Parathyroid adenoma (tissue), 2 donors: ENCODE results near the gene GAS2L2.

Experiments
- H2AFZ ChIP-seq: fragments of 300-600 bp; sonication (generic); one replicate; pipeline ENCODE4 v1.7.0; 2017; ENCODE audit warnings: antibody characterized with exemption, mild to moderate bottlenecking
- H3K27ac ChIP-seq: fragments of 300-600 bp; sonication (generic); one replicate; pipeline ENCODE4 v1.7.0; 2017
- H3K27me3 ChIP-seq: fragments of 300-600 bp; sonication (generic); one replicate; pipeline ENCODE4 v1.7.0; 2017; ENCODE audit warnings: low read length; ENCODE audit not compliant: control insufficient read depth, insufficient read depth
- H3K36me3 ChIP-seq: fragments of 300-600 bp; sonication (generic); one replicate; pipeline ENCODE4 v1.7.0; 2017; ENCODE audit warnings: low read length; ENCODE audit not compliant: control insufficient read depth, insufficient read depth
- H3K4me1 ChIP-seq: fragments of 300-600 bp; sonication (generic); one replicate; pipeline ENCODE4 v1.7.0; 2017; ENCODE audit warnings: control low read depth
- H3K4me2 ChIP-seq: fragments of 300-600 bp; sonication (generic); one replicate; pipeline ENCODE4 v1.7.0; 2017; ENCODE audit warnings: low read length
- H3K4me3 ChIP-seq: fragments of 300-600 bp; sonication (generic); one replicate; pipeline ENCODE4 v1.7.0; 2017; ENCODE audit warnings: low read depth, low read length
- H3K79me2 ChIP-seq: fragments of 300-600 bp; sonication (generic); one replicate; pipeline ENCODE4 v1.7.0; 2017; ENCODE audit warnings: control low read depth
- H3K9ac ChIP-seq: fragments of 300-600 bp; sonication (generic); one replicate; pipeline ENCODE4 v1.7.0; 2017; ENCODE audit warnings: mild to moderate bottlenecking
- H3K9me3 ChIP-seq: fragments of 300-600 bp; sonication (generic); one replicate; pipeline ENCODE4 v1.7.0; 2017; ENCODE audit warnings: low read length; ENCODE audit not compliant: control insufficient read depth
- CTCF ChIP-seq: fragments of 300-600 bp; sonication (generic); IDR thresholded peaks from one replicate; pipeline ENCODE4 v1.7.0; 2017; ENCODE audit warnings: antibody characterized with exemption, mild to moderate bottlenecking
- donor health status: primary hyperparathyroidism.

GAS2L2 gene

GRCh38 chr17:35738519-35739133, 14.4 kb downstream of the GAS2L2 start:
- H3K4me3 ChIP-seq, result no peak overlapping the region
- H2AFZ ChIP-seq, result no peak overlapping the region
- peaks cover 4% of the 10 kb centered on the region for H3K27me3 ChIP-seq
- no peak overlapping the region for H3K4me2 ChIP-seq
- no peaks in the 10 kb centered on the region for H3K79me2 ChIP-seq
- H3K9me3 ChIP-seq, result no peaks in the 10 kb centered on the region
- no peaks in the 10 kb centered on the region for H3K36me3 ChIP-seq
- H3K9ac ChIP-seq, result no peak overlapping the region
- TF ChIP-seq CTCF, result no peak
- H3K4me1 ChIP-seq, result no peaks in the 10 kb centered on the region
- H3K27ac ChIP-seq, result no peak overlapping the region

- Histone ChIP-seq H3K27ac (no peak overlapping the region), H3K79me2 (no peaks in the 10 kb centered on the region), H3K4me1 (peaks cover 5% of the 10 kb centered on the region), H3K36me3 (no peaks in the 10 kb centered on the region), H3K4me2 (no peak overlapping the region), H3K27me3 (no peaks in the 10 kb centered on the region), H3K9me3 (no peaks in the 10 kb centered on the region), H3K9ac (no peak overlapping the region), H2AFZ (no peak overlapping the region), H3K4me3 (no peak overlapping the region)
- TF ChIP-seq CTCF, result no peak
Measured at GRCh38 chr17:35736236-35736635, 16.8 kb downstream of the GAS2L2 start.

- H3K9me3 ChIP-seq, result no peaks in the 10 kb centered on the region
Measured at GRCh38 chr17:35735036-35735805, 17.8 kb downstream of the GAS2L2 start.

GRCh38 chr17:35734396-35734795, 18.6 kb downstream of the GAS2L2 start:
- TF ChIP-seq CTCF, result no peak
- Histone ChIP-seq H3K9ac (no peak overlapping the region), H3K27ac (no peak overlapping the region), H3K36me3 (no peaks in the 10 kb centered on the region), H3K4me2 (no peak overlapping the region), H2AFZ (no peak overlapping the region), H3K4me1 (peaks cover 15% of the 10 kb centered on the region), H3K79me2 (no peaks in the 10 kb centered on the region), H3K9me3 (no peaks in the 10 kb centered on the region), H3K27me3 (no peaks in the 10 kb centered on the region), H3K4me3 (no peak overlapping the region)

More at GRCh38 chr17:35735036-35735805, 17.8 kb downstream of the GAS2L2 start:
- Histone ChIP-seq H3K27ac (no peak overlapping the region), H2AFZ (no peak overlapping the region), H3K27me3 (no peaks in the 10 kb centered on the region), H3K4me2 (no peak overlapping the region), H3K36me3 (no peaks in the 10 kb centered on the region), H3K4me3 (no peak overlapping the region), H3K79me2 (no peaks in the 10 kb centered on the region), H3K4me1 (peaks cover 10% of the 10 kb centered on the region), H3K9ac (no peak overlapping the region)
- no peak for TF ChIP-seq CTCF
